HCT116 (cell line): ENCODE data around the gene CDH1.

ENCODE experiments used
- ATF3 ChIP-seq: IDR thresholded peaks from 2 replicates; pipeline ENCODE4 v1.6.1; 2012
- CTCF ChIP-seq, 3 experiments: fragments of 200-600 bp in 1 of 3; sonication (generic) in 1 of 3; IDR thresholded peaks in 2 of 3; conservative IDR thresholded peaks in 1 of 3; 2 replicates each; pipeline ENCODE4 v1.5.1; 2012 to 2017; ENCODE audit warnings: low read depth in 2 of 3, low read length in 2 of 3, antibody characterized with exemption in 1 of 3, borderline replicate concordance in 1 of 3, control low read depth in 1 of 3, mild to moderate bottlenecking in 1 of 3, mixed read lengths in 1 of 3, mixed run types in 1 of 3, moderate library complexity in 1 of 3; ENCODE audit not compliant: insufficient read depth in 1 of 3
- EGR1 ChIP-seq: IDR thresholded peaks from 2 replicates; pipeline ENCODE4 v1.6.1; 2012; ENCODE audit warnings: low read depth
- EZH2 ChIP-seq: fragments of 200-600 bp; sonication (generic); IDR thresholded peaks from 2 replicates; pipeline ENCODE4 v1.6.1; 2017; ENCODE audit warnings: antibody characterized with exemption, mixed run types
- JUND ChIP-seq: IDR thresholded peaks from 2 replicates; pipeline ENCODE4 v1.6.1; 2012
- POLR2A ChIP-seq: IDR thresholded peaks from 2 replicates; pipeline ENCODE4 v1.7.0; 2011; ENCODE audit warnings: borderline replicate concordance; ENCODE audit not compliant: insufficient read depth, insufficient read length; ENCODE audit errors: extremely low read depth
- REST ChIP-seq: IDR thresholded peaks from 2 replicates; pipeline ENCODE4 v1.6.1; 2012; ENCODE audit warnings: low read depth
- SIN3A ChIP-seq: IDR thresholded peaks from 2 replicates; pipeline ENCODE4 v1.6.1; 2012; ENCODE audit warnings: low read depth
- YY1 ChIP-seq: IDR thresholded peaks from 2 replicates; pipeline ENCODE4 v1.6.1; 2011; ENCODE audit warnings: low read length, low read depth, moderate library complexity, mild to moderate bottlenecking; ENCODE audit not compliant: insufficient replicate concordance; ENCODE audit errors: extremely low read depth

GRCh38 chr16:68732042-68732680 lies 4.9 kb upstream of the CDH1 start:
- TF ChIP-seq SIN3A (no peak), EZH2 (no peak), CTCF (IDR thresholded peaks at IDR 0.05 in 2 of 3, conservative IDR thresholded peaks at IDR 0.05 in 1 of 3; ENCODE audit: borderline replicate concordance in 1 of 3, insufficient read depth in 1 of 3, low read depth in 2 of 3, low read length in 2 of 3) (no peak), JUND (no peak), POLR2A (no peak), EGR1 (no peak), ATF3 (no peak), YY1 (no peak), REST (no peak)
